Stimulated activated naive B cell treated with anti-CD40 and anti-IgM and Interleukin-4, amounts not matched to agents 10 μg/mL and 1 μg/mL and 100 μg/mL, for 72 hours (primary cell): ENCODE results near the gene FOXI2.

ENCODE experiments used
- ATAC-seq, 2 donors: fragments of 150-1000 bp; cut with Tn5 transposase; replicated peaks; 2 replicates each; pipeline ENCODE4 v1.10.0; 2021; ENCODE audit warnings: moderate library complexity in 1 of 2
- DNase-seq: peaks from one replicate; pipeline ENCODE4 v3.0.0; 2021
- H3K27ac Mint-ChIP-seq: one replicate; pipeline ENCODE4 v1.8.0; 2022; ENCODE audit warnings: mild to moderate bottlenecking, mixed read lengths
- H3K27me3 Mint-ChIP-seq, 2 donors: one replicate each; pipeline ENCODE4 v1.8.0; 2022; ENCODE audit warnings: mixed read lengths in 2 of 2
- H3K36me3 Mint-ChIP-seq, 2 donors: one replicate each; pipeline ENCODE4 v1.8.0; 2022; ENCODE audit warnings: mixed read lengths in 2 of 2, mild to moderate bottlenecking in 1 of 2
- H3K4me1 Mint-ChIP-seq, 2 donors: one replicate each; pipeline ENCODE4 v1.8.0; 2022; ENCODE audit warnings: mixed read lengths in 2 of 2, mild to moderate bottlenecking in 1 of 2
- H3K4me3 Mint-ChIP-seq, 2 donors: one replicate each; pipeline ENCODE4 v1.8.0; 2022; ENCODE audit warnings: mild to moderate bottlenecking in 2 of 2, mixed read lengths in 2 of 2, moderate library complexity in 1 of 2
- H3K9me3 Mint-ChIP-seq, 2 donors: one replicate each; pipeline ENCODE4 v1.8.0; 2022; ENCODE audit warnings: mixed read lengths in 2 of 2, mild to moderate bottlenecking in 1 of 2

Gene FOXI2

DNA sequence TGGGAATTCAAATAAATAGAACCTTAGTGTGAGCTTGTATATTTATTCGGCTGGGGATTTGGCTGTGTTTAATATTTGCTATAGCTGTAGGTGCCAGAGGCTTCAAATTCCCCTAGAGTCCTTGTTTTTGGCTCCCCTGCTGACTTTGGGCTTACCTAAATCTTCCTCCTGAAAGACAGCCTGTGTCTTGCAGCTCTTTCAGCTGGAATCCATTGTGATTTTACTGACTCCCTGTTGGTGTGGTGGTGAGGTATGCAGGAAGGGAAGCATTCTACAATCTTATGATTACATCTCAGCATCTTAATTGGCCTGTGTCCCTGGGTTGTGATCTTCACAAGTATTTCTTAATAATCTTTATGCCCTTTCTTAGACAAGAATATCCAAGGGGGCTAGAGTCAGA, 25.9 kb downstream of the FOXI2 start:
- no peak for ATAC-seq
- Mint-ChIP-seq H3K36me3 (no peaks in the 10 kb centered on the region), H3K27me3 (peaks cover 38 to 51% of the 10 kb centered on the region in 2 donors), H3K9me3 (peaks cover 0 to 9% of the 10 kb centered on the region in 2 donors), H3K4me3 (no peak overlapping the region), H3K4me1 (no peaks in the 10 kb centered on the region), H3K27ac (no peak overlapping the region)
- no peak for DNase-seq

DNA sequence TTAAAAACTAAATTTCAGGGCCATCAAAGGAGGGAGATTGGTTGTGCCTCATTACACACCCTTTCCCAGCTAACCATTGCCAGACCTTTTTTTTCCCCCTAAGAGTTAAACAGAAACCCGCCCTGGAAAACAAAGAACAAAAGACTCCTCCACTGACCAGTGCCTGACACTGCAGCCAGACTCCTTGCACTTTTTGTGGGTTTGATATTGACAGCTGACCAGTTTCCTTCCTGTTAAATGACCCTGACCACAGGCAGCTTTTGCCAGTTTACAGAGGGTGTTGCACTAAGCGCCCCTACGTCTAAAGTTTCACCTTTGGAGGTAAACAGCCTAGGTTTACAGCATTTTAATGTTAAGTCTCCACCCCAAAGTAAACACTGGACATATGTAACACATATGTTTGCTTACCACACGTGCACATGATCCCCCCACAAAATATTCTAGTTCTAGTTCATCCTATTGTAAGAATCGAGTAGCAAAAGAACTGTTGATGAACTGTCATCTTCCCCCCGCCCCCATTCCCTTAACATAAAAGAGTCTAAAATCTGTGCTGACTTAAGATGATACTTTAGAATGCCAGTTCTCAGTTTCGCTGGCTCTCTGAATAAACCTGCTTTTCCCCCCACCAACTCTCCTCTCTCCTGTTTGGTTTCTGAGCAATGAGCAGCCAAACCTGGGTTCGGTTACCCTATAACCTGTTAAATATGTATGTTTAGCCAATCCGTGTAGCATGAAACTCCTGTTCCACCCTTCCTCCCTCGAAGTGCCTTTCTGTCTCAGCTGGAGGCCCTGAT, 38.0 kb downstream of the FOXI2 start:
- no peaks in the 10 kb centered on the region for H3K4me1 Mint-ChIP-seq
- H3K27ac Mint-ChIP-seq, result no peak overlapping the region
- H3K36me3 Mint-ChIP-seq, result no peaks in the 10 kb centered on the region
- peaks cover 2 to 4% of the 10 kb centered on the region in 2 donors for H3K9me3 Mint-ChIP-seq
- H3K27me3 Mint-ChIP-seq, result peaks cover 4 to 10% of the 10 kb centered on the region in 2 donors
- H3K4me3 Mint-ChIP-seq, result no peak overlapping the region
- DNase-seq (no peak), ATAC-seq (no peak)

DNA sequence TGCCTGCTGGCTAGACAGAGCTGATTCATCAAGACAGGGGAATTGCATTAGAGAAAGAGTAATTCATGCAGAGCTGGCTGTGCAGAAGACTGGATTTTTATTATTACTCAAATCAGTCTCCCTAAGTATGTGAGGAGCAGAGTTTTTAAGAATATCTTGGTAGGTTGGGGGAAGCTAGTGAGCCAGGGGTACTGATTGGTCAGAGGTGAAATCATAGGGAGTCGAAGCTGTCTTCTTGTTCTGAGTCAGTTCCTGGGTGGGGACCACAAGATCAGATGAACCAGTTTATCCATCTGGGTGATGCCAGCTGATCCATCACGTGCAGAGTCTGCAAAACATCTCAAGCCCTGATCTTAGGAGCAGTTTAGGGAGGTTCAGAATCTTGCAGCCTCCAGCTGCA, 39.8 kb downstream of the FOXI2 start:
- Mint-ChIP-seq H3K9me3 (peaks cover 0 to 4% of the 10 kb centered on the region in 2 donors), H3K27ac (no peak overlapping the region), H3K27me3 (peaks cover 9 to 12% of the 10 kb centered on the region in 2 donors), H3K4me3 (no peak overlapping the region), H3K36me3 (no peaks in the 10 kb centered on the region), H3K4me1 (no peaks in the 10 kb centered on the region)
- ATAC-seq, result no peak
- no peak for DNase-seq

DNA sequence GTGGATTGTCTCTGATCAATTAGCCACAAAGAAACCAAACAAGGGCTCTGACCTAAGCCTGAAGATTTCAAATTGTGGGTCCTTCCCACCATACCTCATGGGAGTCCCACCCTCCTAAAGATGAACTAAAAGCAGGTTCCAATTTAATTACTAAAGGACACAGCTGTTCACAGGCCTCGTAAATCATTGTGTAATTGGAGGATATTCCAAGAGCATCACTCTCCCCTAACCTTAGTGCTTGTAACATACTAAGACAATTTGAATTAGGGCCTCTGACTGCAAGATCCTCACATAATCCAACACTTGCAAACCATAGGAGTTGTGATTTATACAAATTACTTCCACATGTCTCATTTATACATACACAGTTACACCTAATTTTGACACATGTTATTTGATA, 44.4 kb downstream of the FOXI2 start:
- no peaks in the 10 kb centered on the region for H3K4me1 Mint-ChIP-seq
- no peak overlapping the region for H3K4me3 Mint-ChIP-seq
- H3K9me3 Mint-ChIP-seq, result peaks cover 3 to 4% of the 10 kb centered on the region in 2 donors
- H3K27me3 Mint-ChIP-seq, result peaks cover 12 to 33% of the 10 kb centered on the region in 2 donors
- H3K36me3 Mint-ChIP-seq, result no peaks in the 10 kb centered on the region
- DNase-seq (no peak), ATAC-seq (no peak)
- no peak overlapping the region for H3K27ac Mint-ChIP-seq

DNA sequence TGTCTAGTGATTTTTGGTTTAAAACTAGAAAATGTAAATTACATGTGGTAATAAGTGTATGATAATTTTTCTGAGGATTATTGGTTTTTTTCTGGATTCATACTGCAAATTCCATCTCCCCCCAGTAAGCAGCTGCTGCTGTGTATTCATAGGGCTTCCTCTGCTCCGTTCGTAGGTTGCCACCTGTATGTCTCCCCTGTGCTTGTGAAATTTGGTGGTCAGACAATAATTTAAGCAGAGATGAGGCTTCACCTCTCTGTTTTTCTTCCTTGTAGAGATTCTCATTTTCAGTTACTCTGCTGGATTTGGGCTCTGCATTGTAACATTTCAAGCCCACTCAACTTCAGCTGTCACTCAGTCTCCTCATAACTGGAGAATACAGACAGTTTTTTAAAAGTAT, 50.9 kb downstream of the FOXI2 start:
- Mint-ChIP-seq H3K4me1 (no peaks in the 10 kb centered on the region), H3K36me3 (no peaks in the 10 kb centered on the region), H3K27ac (no peak overlapping the region), H3K9me3 (peaks cover 7 to 10% of the 10 kb centered on the region in 2 donors), H3K27me3 (peaks cover 24 to 35% of the 10 kb centered on the region in 2 donors), H3K4me3 (no peak overlapping the region)
- DNase-seq (no peak), ATAC-seq (no peak)

DNA sequence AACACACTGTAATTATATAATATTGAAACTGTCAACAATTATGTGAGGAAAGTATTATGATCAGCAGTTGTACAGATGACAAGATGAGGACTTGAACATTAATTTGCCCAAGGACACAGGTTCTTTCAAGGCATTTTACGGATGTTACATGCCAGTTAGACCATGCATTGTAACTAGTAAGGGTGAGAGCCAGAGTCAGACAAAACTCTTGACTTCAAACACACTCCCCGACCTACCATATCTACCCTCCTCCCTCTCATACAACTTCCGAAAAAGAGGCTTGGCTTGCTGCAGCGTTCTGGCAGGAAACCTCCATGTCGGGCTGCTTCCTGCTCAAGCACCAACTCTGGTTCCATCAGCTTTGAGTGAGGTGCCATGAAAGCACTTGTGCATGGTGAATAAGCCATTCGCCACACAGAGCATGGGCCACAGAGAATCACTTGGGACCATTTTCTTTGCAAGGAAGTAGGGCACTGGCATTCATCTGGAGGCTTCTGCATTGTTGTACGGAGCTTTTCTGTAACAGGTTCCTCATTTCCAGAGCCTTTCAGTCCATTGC, 53.2 kb downstream of the FOXI2 start:
- H3K9me3 Mint-ChIP-seq, result peaks cover 4 to 10% of the 10 kb centered on the region in 2 donors
- ATAC-seq (no peak), DNase-seq (no peak)
- H3K27me3 Mint-ChIP-seq, result peaks cover 32 to 34% of the 10 kb centered on the region in 2 donors
- H3K27ac Mint-ChIP-seq, result no peak overlapping the region
- no peak overlapping the region for H3K4me3 Mint-ChIP-seq
- H3K36me3 Mint-ChIP-seq, result no peaks in the 10 kb centered on the region
- H3K4me1 Mint-ChIP-seq, result no peaks in the 10 kb centered on the region
